Measurements from ENCODE around the gene SMARCD3.

DNA sequence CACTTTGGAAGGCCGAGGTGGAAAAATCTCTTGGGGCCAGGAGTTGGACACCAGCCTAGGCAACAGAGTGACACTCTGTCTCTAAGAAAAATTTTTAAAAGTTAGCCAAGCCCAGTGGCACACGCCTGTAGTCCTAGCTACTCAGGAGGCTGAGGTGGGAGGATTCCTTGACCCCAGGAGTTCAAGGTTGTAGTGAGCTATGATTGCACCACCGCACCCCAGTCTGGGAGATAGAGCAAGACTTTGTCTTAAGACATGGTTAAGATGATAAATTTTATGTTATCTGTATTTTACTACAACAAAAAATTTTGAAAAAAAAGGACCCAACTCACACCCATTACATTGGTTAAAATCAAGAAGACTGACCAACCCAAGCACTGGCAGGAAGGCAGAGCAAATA is 44.4 kb upstream of the SMARCD3 start:
- no peak for TF ChIP-seq EZH2 (IDR thresholded peaks at IDR 0.05; ENCODE audit: low read depth)
- TF ChIP-seq, protein P1, sequence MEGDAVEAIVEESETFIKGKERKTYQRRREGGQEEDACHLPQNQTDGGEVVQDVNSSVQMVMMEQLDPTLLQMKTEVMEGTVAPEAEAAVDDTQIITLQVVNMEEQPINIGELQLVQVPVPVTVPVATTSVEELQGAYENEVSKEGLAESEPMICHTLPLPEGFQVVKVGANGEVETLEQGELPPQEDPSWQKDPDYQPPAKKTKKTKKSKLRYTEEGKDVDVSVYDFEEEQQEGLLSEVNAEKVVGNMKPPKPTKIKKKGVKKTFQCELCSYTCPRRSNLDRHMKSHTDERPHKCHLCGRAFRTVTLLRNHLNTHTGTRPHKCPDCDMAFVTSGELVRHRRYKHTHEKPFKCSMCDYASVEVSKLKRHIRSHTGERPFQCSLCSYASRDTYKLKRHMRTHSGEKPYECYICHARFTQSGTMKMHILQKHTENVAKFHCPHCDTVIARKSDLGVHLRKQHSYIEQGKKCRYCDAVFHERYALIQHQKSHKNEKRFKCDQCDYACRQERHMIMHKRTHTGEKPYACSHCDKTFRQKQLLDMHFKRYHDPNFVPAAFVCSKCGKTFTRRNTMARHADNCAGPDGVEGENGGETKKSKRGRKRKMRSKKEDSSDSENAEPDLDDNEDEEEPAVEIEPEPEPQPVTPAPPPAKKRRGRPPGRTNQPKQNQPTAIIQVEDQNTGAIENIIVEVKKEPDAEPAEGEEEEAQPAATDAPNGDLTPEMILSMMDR (conservative IDR thresholded peaks at IDR 0.05), result no peak
